SU-DHL-6 (cell line): ENCODE measurements around the gene ARMH3.

Experiments used
- CTCF ChIP-seq: fragments of 200-600 bp; sonication (generic); IDR thresholded peaks from one replicate; pipeline ENCODE4 v1.5.1; 2017; ENCODE audit warnings: antibody characterized with exemption, mild to moderate bottlenecking, low read length, moderate library complexity; ENCODE audit not compliant: insufficient read depth, poor library complexity, severe bottlenecking
- EZH2phosphoT487 ChIP-seq: fragments of 200-600 bp; sonication (generic), shearing (Covaris generic); conservative IDR thresholded peaks from 2 replicates; pipeline ENCODE4 v1.6.1; 2018; ENCODE audit warnings: mild to moderate bottlenecking, antibody characterized with exemption, low read length, moderate library complexity, mixed read lengths

GRCh38 chr10:101938305-101939007, 117.5 kb downstream of the ARMH3 start:
- TF ChIP-seq EZH2phosphoT487, result no peak
- no peak for TF ChIP-seq CTCF
